Measurements from ENCODE around the gene BTNL3. TPM values are rescaled to one million over a fixed set of nuclear protein-coding genes. Genes with fewer than 3 reads are reported as not detected.

Gene BTNL3, protein sequence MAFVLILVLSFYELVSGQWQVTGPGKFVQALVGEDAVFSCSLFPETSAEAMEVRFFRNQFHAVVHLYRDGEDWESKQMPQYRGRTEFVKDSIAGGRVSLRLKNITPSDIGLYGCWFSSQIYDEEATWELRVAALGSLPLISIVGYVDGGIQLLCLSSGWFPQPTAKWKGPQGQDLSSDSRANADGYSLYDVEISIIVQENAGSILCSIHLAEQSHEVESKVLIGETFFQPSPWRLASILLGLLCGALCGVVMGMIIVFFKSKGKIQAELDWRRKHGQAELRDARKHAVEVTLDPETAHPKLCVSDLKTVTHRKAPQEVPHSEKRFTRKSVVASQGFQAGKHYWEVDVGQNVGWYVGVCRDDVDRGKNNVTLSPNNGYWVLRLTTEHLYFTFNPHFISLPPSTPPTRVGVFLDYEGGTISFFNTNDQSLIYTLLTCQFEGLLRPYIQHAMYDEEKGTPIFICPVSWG
- total RNA-seq (ENCODE audit: unreplicated experiment): 0.36 TPM
- long read RNA-seq: 0 reads

DNA sequence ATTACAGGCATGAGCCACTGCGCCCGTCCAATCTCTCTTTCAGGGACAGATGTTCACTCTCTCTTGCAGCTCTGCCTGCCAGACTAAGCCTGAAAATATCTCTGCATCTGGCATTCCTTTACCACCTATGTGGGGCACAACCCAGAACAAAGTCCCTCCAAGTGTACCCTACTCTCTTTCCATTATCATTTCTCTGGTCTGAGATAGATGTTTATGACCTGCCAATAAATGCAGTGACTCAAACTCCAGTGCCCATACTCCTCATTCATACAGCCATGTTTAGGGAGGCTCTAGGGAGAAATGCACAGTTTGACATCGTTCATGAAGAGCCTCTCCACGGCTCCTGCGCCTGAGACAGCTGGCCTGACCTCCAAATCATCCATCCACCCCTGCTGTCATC lies at the start of gene BTNL3:
Gene BTNL3, plus strand, starts transcription at position 255 of the 400 bp plus-strand sequence. CDS start 183 bp downstream, outside the sequence.
- H3K36me3 Mint-ChIP-seq (ENCODE audit: low read depth, unreplicated experiment): no peaks in the 10 kb centered on the region
- TF ChIP-seq, protein P1, sequence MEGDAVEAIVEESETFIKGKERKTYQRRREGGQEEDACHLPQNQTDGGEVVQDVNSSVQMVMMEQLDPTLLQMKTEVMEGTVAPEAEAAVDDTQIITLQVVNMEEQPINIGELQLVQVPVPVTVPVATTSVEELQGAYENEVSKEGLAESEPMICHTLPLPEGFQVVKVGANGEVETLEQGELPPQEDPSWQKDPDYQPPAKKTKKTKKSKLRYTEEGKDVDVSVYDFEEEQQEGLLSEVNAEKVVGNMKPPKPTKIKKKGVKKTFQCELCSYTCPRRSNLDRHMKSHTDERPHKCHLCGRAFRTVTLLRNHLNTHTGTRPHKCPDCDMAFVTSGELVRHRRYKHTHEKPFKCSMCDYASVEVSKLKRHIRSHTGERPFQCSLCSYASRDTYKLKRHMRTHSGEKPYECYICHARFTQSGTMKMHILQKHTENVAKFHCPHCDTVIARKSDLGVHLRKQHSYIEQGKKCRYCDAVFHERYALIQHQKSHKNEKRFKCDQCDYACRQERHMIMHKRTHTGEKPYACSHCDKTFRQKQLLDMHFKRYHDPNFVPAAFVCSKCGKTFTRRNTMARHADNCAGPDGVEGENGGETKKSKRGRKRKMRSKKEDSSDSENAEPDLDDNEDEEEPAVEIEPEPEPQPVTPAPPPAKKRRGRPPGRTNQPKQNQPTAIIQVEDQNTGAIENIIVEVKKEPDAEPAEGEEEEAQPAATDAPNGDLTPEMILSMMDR (IDR thresholded peaks at IDR 0.05; ENCODE audit: unreplicated experiment): no peak
- no peak within 1 kb of the TSS for H3K27ac Mint-ChIP-seq (ENCODE audit: unreplicated experiment)
- no peaks in the 10 kb centered on the region for H3K9me3 Mint-ChIP-seq (ENCODE audit: unreplicated experiment)
- no peaks in the 10 kb centered on the region for H3K4me1 Mint-ChIP-seq (ENCODE audit: unreplicated experiment)
- DNase-seq (ENCODE audit: low spot score): no peak
- no peaks in the 10 kb centered on the region for H3K27me3 Mint-ChIP-seq (ENCODE audit: unreplicated experiment)
- no peak within 1 kb of the TSS for H3K4me3 Mint-ChIP-seq (ENCODE audit: unreplicated experiment)

DNA sequence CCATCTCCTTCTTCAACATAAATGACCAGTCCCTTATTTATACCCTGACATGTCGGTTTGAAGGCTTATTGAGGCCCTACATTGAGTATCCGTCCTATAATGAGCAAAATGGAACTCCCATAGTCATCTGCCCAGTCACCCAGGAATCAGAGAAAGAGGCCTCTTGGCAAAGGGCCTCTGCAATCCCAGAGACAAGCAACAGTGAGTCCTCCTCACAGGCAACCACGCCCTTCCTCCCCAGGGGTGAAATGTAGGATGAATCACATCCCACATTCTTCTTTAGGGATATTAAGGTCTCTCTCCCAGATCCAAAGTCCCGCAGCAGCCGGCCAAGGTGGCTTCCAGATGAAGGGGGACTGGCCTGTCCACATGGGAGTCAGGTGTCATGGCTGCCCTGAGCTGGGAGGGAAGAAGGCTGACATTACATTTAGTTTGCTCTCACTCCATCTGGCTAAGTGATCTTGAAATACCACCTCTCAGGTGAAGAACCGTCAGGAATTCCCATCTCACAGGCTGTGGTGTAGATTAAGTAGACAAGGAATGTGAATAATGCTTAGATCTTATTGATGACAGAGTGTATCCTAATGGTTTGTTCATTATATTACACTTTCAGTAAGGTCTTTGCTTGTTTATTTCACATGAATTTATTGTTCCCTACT lies 38.2 kb upstream of the BTNL3 start:
- no peaks in the 10 kb centered on the region for H3K9me3 Mint-ChIP-seq (ENCODE audit: unreplicated experiment)
- no peak overlapping the region for H3K27ac Mint-ChIP-seq (ENCODE audit: unreplicated experiment)
- H3K27me3 Mint-ChIP-seq (ENCODE audit: unreplicated experiment): no peaks in the 10 kb centered on the region
- no peaks in the 10 kb centered on the region for H3K4me1 Mint-ChIP-seq (ENCODE audit: unreplicated experiment)
- H3K36me3 Mint-ChIP-seq (ENCODE audit: low read depth, unreplicated experiment): no peaks in the 10 kb centered on the region
- TF ChIP-seq, protein P1 (IDR thresholded peaks at IDR 0.05; ENCODE audit: unreplicated experiment): no peak
- H3K4me3 Mint-ChIP-seq (ENCODE audit: unreplicated experiment): no peak overlapping the region
- DNase-seq (ENCODE audit: low spot score): no peak

DNA sequence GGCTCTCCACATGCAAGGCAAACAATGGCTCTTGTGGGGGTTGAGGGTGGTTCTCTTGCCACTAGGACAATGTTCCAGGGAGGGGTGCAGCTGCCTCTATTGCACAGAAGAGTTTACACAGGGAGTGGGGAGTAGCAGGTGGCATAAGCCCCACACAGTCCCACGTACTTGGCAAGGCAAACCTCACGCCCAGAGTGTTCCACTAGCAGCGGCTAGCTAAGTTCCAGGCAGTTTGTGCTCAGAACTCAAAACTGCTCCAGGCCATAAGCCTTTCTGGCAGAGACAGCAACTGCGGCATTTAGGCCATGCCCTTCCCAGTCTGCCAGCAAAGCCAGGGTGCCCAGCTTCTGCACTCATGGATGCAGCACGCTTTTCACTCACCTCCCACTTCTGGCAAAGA lies 29.0 kb upstream of the BTNL3 start:
- Mint-ChIP-seq H3K9me3 (ENCODE audit: unreplicated experiment) (no peaks in the 10 kb centered on the region), H3K36me3 (ENCODE audit: low read depth, unreplicated experiment) (no peaks in the 10 kb centered on the region), H3K4me3 (ENCODE audit: unreplicated experiment) (no peak overlapping the region), H3K27ac (ENCODE audit: unreplicated experiment) (no peak overlapping the region), H3K4me1 (ENCODE audit: unreplicated experiment) (no peaks in the 10 kb centered on the region), H3K27me3 (ENCODE audit: unreplicated experiment) (no peaks in the 10 kb centered on the region)
- no peak for DNase-seq (ENCODE audit: low spot score)
- TF ChIP-seq, protein P1 (IDR thresholded peaks at IDR 0.05; ENCODE audit: unreplicated experiment): no peak

DNA sequence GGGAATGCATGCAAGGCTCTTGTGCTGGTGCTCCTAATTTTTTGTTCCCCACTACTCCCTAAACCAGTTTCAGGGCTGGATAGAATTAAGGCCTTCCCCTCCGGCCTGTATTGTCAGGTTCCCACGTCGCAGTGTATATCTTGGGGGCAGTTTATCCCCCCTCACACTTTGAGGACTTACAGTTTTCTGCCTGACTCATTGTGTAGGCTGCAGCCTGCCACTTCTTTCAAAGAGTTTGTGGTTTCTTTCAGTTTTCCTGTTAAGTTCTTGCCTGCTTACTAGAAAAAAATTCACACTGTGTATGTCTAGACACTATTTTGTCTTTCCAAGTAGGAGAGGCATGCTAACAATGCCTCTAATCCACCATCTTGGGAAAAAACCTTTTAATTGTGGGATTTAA lies 28.4 kb upstream of the BTNL3 start:
- no peaks in the 10 kb centered on the region for H3K36me3 Mint-ChIP-seq (ENCODE audit: low read depth, unreplicated experiment)
- H3K27me3 Mint-ChIP-seq (ENCODE audit: unreplicated experiment): no peaks in the 10 kb centered on the region
- no peaks in the 10 kb centered on the region for H3K4me1 Mint-ChIP-seq (ENCODE audit: unreplicated experiment)
- H3K4me3 Mint-ChIP-seq (ENCODE audit: unreplicated experiment): no peak overlapping the region
- H3K9me3 Mint-ChIP-seq (ENCODE audit: unreplicated experiment): no peaks in the 10 kb centered on the region
- DNase-seq (ENCODE audit: low spot score): no peak
- H3K27ac Mint-ChIP-seq (ENCODE audit: unreplicated experiment): no peak overlapping the region
- TF ChIP-seq, protein P1 (IDR thresholded peaks at IDR 0.05; ENCODE audit: unreplicated experiment): no peak

DNA sequence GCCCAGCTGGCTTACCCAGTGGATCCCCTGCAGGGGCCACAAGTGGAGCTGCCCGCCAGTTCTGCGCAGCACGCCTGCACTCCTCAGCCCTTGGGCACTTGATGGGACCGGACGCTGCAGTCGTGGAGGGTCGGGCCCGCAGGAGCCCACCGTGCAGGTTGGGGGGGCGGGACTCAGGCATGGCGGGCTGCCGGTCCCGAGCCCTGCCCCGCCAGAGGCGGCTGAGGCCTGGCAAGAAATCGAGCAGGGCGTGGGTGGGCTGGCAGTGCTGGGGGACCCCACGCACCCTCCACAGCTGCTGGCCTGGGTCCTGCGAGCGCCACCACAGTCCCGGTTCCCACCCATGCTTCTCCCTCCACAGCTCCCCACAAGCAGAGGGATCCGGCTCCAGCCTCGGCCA lies 19.2 kb upstream of the BTNL3 start:
- H3K27me3 Mint-ChIP-seq (ENCODE audit: unreplicated experiment): no peaks in the 10 kb centered on the region
- no peaks in the 10 kb centered on the region for H3K4me1 Mint-ChIP-seq (ENCODE audit: unreplicated experiment)
- no peak for DNase-seq (ENCODE audit: low spot score)
- H3K4me3 Mint-ChIP-seq (ENCODE audit: unreplicated experiment): no peak overlapping the region
- no peaks in the 10 kb centered on the region for H3K36me3 Mint-ChIP-seq (ENCODE audit: low read depth, unreplicated experiment)
- TF ChIP-seq, protein P1 (IDR thresholded peaks at IDR 0.05; ENCODE audit: unreplicated experiment): no peak
- H3K9me3 Mint-ChIP-seq (ENCODE audit: unreplicated experiment): no peaks in the 10 kb centered on the region
- H3K27ac Mint-ChIP-seq (ENCODE audit: unreplicated experiment): no peak overlapping the region
